ENCODE measurements around the gene FARS2. TPM values are rescaled to one million over a fixed set of nuclear protein-coding genes. Genes with fewer than 3 reads are reported as not detected.

FARS2 gene
- total RNA-seq, 1 experiment from 2014 or later = 15.0 TPM

DNA sequence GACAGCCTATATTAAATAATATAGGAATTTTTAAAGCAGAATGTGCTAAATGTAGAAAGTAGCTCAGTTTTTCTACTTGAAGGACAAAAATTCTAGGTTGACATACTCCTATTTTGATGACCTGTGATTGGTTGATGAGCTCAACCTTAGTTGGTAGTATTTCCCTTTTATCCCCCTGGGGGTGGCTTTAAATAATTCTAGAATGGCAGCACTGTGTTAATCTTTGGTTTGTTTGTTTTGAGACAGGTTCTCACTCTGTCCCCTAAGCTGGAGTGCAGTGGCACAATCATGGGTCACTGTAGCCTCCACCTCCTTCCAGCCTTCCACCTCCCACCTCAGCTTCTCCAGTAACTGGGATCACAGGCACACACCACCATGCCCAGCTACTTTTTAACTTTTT lies 29.2 kb downstream of the FARS2 start (continued):
- TF ChIP-seq, protein P1, sequence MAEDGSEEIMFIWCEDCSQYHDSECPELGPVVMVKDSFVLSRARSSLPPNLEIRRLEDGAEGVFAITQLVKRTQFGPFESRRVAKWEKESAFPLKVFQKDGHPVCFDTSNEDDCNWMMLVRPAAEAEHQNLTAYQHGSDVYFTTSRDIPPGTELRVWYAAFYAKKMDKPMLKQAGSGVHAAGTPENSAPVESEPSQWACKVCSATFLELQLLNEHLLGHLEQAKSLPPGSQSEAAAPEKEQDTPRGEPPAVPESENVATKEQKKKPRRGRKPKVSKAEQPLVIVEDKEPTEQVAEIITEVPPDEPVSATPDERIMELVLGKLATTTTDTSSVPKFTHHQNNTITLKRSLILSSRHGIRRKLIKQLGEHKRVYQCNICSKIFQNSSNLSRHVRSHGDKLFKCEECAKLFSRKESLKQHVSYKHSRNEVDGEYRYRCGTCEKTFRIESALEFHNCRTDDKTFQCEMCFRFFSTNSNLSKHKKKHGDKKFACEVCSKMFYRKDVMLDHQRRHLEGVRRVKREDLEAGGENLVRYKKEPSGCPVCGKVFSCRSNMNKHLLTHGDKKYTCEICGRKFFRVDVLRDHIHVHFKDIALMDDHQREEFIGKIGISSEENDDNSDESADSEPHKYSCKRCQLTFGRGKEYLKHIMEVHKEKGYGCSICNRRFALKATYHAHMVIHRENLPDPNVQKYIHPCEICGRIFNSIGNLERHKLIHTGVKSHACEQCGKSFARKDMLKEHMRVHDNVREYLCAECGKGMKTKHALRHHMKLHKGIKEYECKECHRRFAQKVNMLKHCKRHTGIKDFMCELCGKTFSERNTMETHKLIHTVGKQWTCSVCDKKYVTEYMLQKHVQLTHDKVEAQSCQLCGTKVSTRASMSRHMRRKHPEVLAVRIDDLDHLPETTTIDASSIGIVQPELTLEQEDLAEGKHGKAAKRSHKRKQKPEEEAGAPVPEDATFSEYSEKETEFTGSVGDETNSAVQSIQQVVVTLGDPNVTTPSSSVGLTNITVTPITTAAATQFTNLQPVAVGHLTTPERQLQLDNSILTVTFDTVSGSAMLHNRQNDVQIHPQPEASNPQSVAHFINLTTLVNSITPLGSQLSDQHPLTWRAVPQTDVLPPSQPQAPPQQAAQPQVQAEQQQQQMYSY (CRISPR knock-in tag; IDR thresholded peaks at IDR 0.05) = no peak
- TF ChIP-seq HMGA2 (CRISPR knock-in tag; IDR thresholded peaks at IDR 0.05) = no peak

- CTCF ChIA-PET = interaction anchor here (1.1 to 1.6 kb wide), 2 partner anchors 11 to 78 kb away, joined by 4 read pairs; no protein-coding TSS in a partner anchor
- Mint-ChIP-seq H3K9me3 (no peaks in the 10 kb centered on the region), H3K4me1 (peaks cover 14% of the 10 kb centered on the region), H3K27ac (no peak overlapping the region), H3K27me3 (ENCODE audit: low read depth) (no peaks in the 10 kb centered on the region), H3K4me3 (no peak overlapping the region), H3K36me3 (no peaks in the 10 kb centered on the region)
- ATAC-seq (no peak), DNase-seq (ENCODE audit: low spot score) (no peak)
- POLR2A ChIA-PET = no interaction called here
- TF ChIP-seq TCF7 (CRISPR knock-in tag; IDR thresholded peaks at IDR 0.05; ENCODE audit: low read depth) (no peak), ZNF121 (CRISPR knock-in tag; IDR thresholded peaks at IDR 0.05) (no peak), NFATC4 (CRISPR knock-in tag; IDR thresholded peaks at IDR 0.05) (no peak), ZNF232 (CRISPR knock-in tag; IDR thresholded peaks at IDR 0.05) (no peak), FOXJ3 (CRISPR knock-in tag; IDR thresholded peaks at IDR 0.05; ENCODE audit: borderline replicate concordance) (no peak), ZBTB43 (CRISPR knock-in tag; IDR thresholded peaks at IDR 0.05) (no peak), USF1 (CRISPR knock-in tag; IDR thresholded peaks at IDR 0.05) (no peak), TEAD1 (CRISPR knock-in tag; IDR thresholded peaks at IDR 0.05) (no peak), ZNF671 (CRISPR knock-in tag; IDR thresholded peaks at IDR 0.05) (no peak), OVOL2 (CRISPR knock-in tag; IDR thresholded peaks at IDR 0.05; ENCODE audit: borderline replicate concordance) (no peak), ZNF423 (CRISPR knock-in tag; IDR thresholded peaks at IDR 0.05) (no peak), ETV6 (CRISPR knock-in tag; IDR thresholded peaks at IDR 0.05) (no peak)
- TF ChIP-seq, protein P2, sequence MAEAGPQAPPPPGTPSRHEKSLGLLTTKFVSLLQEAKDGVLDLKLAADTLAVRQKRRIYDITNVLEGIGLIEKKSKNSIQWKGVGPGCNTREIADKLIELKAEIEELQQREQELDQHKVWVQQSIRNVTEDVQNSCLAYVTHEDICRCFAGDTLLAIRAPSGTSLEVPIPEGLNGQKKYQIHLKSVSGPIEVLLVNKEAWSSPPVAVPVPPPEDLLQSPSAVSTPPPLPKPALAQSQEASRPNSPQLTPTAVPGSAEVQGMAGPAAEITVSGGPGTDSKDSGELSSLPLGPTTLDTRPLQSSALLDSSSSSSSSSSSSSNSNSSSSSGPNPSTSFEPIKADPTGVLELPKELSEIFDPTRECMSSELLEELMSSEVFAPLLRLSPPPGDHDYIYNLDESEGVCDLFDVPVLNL (CRISPR knock-in tag; IDR thresholded peaks at IDR 0.05; ENCODE audit: borderline replicate concordance, low read depth) = no peak
- TF ChIP-seq, protein P3, sequence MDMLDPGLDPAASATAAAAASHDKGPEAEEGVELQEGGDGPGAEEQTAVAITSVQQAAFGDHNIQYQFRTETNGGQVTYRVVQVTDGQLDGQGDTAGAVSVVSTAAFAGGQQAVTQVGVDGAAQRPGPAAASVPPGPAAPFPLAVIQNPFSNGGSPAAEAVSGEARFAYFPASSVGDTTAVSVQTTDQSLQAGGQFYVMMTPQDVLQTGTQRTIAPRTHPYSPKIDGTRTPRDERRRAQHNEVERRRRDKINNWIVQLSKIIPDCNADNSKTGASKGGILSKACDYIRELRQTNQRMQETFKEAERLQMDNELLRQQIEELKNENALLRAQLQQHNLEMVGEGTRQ (CRISPR knock-in tag; IDR thresholded peaks at IDR 0.05) = no peak
These were observed 30.8 kb downstream of the FARS2 start for GRCh38 chr6:5292154-5292553.

- H3K27me3 Mint-ChIP-seq (ENCODE audit: low read depth) = no peaks in the 10 kb centered on the region
- CTCF ChIA-PET = no interaction called here
- H3K9me3 Mint-ChIP-seq = no peaks in the 10 kb centered on the region
- peaks cover 18% of the 10 kb centered on the region for H3K4me1 Mint-ChIP-seq
- no peak for DNase-seq (ENCODE audit: low spot score)
- ATAC-seq = no peak
- H3K36me3 Mint-ChIP-seq = no peaks in the 10 kb centered on the region
- H3K27ac Mint-ChIP-seq = no peak overlapping the region
- POLR2A ChIA-PET = no interaction called here
- H3K4me3 Mint-ChIP-seq = no peak overlapping the region
- TF ChIP-seq CBFB (CRISPR knock-in tag; IDR thresholded peaks at IDR 0.05; ENCODE audit: low read depth) (no peak), NFYB (CRISPR knock-in tag; conservative IDR thresholded peaks at IDR 0.05; ENCODE audit: low read depth) (no peak), HMGA2 (CRISPR knock-in tag; IDR thresholded peaks at IDR 0.05) (no peak), CREB1 (CRISPR knock-in tag; IDR thresholded peaks at IDR 0.05) (no peak), IRF1 (CRISPR knock-in tag; IDR thresholded peaks at IDR 0.05) (no peak), RORB (CRISPR knock-in tag; IDR thresholded peaks at IDR 0.05) (no peak)
- TF ChIP-seq, protein P4, sequence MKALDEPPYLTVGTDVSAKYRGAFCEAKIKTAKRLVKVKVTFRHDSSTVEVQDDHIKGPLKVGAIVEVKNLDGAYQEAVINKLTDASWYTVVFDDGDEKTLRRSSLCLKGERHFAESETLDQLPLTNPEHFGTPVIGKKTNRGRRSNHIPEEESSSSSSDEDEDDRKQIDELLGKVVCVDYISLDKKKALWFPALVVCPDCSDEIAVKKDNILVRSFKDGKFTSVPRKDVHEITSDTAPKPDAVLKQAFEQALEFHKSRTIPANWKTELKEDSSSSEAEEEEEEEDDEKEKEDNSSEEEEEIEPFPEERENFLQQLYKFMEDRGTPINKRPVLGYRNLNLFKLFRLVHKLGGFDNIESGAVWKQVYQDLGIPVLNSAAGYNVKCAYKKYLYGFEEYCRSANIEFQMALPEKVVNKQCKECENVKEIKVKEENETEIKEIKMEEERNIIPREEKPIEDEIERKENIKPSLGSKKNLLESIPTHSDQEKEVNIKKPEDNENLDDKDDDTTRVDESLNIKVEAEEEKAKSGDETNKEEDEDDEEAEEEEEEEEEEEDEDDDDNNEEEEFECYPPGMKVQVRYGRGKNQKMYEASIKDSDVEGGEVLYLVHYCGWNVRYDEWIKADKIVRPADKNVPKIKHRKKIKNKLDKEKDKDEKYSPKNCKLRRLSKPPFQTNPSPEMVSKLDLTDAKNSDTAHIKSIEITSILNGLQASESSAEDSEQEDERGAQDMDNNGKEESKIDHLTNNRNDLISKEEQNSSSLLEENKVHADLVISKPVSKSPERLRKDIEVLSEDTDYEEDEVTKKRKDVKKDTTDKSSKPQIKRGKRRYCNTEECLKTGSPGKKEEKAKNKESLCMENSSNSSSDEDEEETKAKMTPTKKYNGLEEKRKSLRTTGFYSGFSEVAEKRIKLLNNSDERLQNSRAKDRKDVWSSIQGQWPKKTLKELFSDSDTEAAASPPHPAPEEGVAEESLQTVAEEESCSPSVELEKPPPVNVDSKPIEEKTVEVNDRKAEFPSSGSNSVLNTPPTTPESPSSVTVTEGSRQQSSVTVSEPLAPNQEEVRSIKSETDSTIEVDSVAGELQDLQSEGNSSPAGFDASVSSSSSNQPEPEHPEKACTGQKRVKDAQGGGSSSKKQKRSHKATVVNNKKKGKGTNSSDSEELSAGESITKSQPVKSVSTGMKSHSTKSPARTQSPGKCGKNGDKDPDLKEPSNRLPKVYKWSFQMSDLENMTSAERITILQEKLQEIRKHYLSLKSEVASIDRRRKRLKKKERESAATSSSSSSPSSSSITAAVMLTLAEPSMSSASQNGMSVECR (CRISPR knock-in tag; IDR thresholded peaks at IDR 0.05; ENCODE audit: borderline replicate concordance) = no peak
These were observed 32.4 kb downstream of the FARS2 start for GRCh38 chr6:5293692-5294091.

Measured in WTC11 (cell line).